GM12891 (cell line): ENCODE results near the gene ITGB2.

Source experiments
- DNase-seq: peaks from one replicate; pipeline ENCODE4 v3.0.0; 2011; ENCODE audit warnings: low spot score; ENCODE audit not compliant: insufficient read length
- FAIRE-seq: peaks from 2 replicates; lab custom pipeline; 2011; peaks lifted over from hg19 to GRCh38; lab: Jason Lieb, UNC
- PAX5 ChIP-seq: IDR thresholded peaks from 2 replicates; pipeline ENCODE4 v1.6.1; 2011; ENCODE audit warnings: low read length, moderate library complexity, mild to moderate bottlenecking; ENCODE audit not compliant: insufficient read depth, severe bottlenecking
- POLR2A ChIP-seq: IDR thresholded peaks from 2 replicates; pipeline ENCODE4 v1.6.1; 2011; ENCODE audit warnings: low read depth, low read length, control low read depth
- POLR2AphosphoS5 ChIP-seq: IDR thresholded peaks from 2 replicates; pipeline ENCODE4 v1.6.1; 2011; ENCODE audit warnings: low read depth, low read length, control low read depth
- POU2F2 ChIP-seq: IDR thresholded peaks from 2 replicates; pipeline ENCODE4 v1.6.1; 2011; ENCODE audit warnings: low read depth, mild to moderate bottlenecking, control low read depth, low read length, moderate library complexity
- SPI1 ChIP-seq: IDR thresholded peaks from 2 replicates; pipeline ENCODE4 v1.6.1; 2011; ENCODE audit warnings: low read depth, low read length, control low read depth
- TAF1 ChIP-seq: IDR thresholded peaks from 2 replicates; pipeline ENCODE4 v1.6.1; 2011; ENCODE audit warnings: low read depth, low read length, control low read depth

The ITGB2 gene

GRCh38 chr21:44858791-44859190 is 61.9 kb downstream of the ITGB2 start:
- DNase-seq (no peak), FAIRE-seq (no peak)
- no peak for TF ChIP-seq PAX5
- TF ChIP-seq POLR2A = no peak

- DNase-seq (no peak), FAIRE-seq (no peak)
- TF ChIP-seq POU2F2 (no peak), TAF1 (no peak), SPI1 (no peak), POLR2A (no peak), POLR2AphosphoS5 (no peak), PAX5 (no peak)
These were observed 62.4 kb downstream of the ITGB2 start for GRCh38 chr21:44858291-44858690.

- no peak for FAIRE-seq
- no peak for DNase-seq
- no peak for TF ChIP-seq POLR2AphosphoS5
- TF ChIP-seq POLR2A = no peak
- TF ChIP-seq POU2F2 = no peak
- no peak for TF ChIP-seq SPI1
- TF ChIP-seq TAF1 = no peak
- no peak for TF ChIP-seq PAX5
These were observed 63.4 kb downstream of the ITGB2 start for GRCh38 chr21:44857127-44857892.

GRCh38 chr21:44856131-44856530 is 64.6 kb downstream of the ITGB2 start:
- DNase-seq (no peak), FAIRE-seq (no peak)
- TF ChIP-seq POU2F2 (no peak), TAF1 (no peak), POLR2A (no peak), POLR2AphosphoS5 (no peak), PAX5 (no peak), SPI1 (no peak)

GRCh38 chr21:44855572-44855971 is 65.1 kb downstream of the ITGB2 start:
- DNase-seq (no peak), FAIRE-seq (no peak)
- no peak for TF ChIP-seq POU2F2
- TF ChIP-seq TAF1 = no peak
- TF ChIP-seq SPI1 = no peak

GRCh38 chr21:44854664-44855446 is 65.8 kb downstream of the ITGB2 start:
- TF ChIP-seq TAF1 (no peak), PAX5 (no peak), POLR2A (no peak), SPI1 (no peak), POLR2AphosphoS5 (no peak), POU2F2 (no peak)
- no peak for DNase-seq
- FAIRE-seq = no peak

- FAIRE-seq (no peak), DNase-seq (no peak)
- TF ChIP-seq POLR2AphosphoS5 = no peak
These were observed 66.4 kb downstream of the ITGB2 start for GRCh38 chr21:44854391-44854663.

GRCh38 chr21:44853601-44854390 is 66.9 kb downstream of the ITGB2 start:
- TF ChIP-seq POLR2AphosphoS5 (no peak), SPI1 (no peak), POU2F2 (no peak), POLR2A (no peak), PAX5 (no peak), TAF1 (no peak)
- DNase-seq (no peak), FAIRE-seq (no peak)

GRCh38 chr21:44850905-44851657 is 69.6 kb downstream of the ITGB2 start:
- DNase-seq (no peak), FAIRE-seq (no peak)

More at GRCh38 chr21:44850905-44851657, 69.6 kb downstream of the ITGB2 start:
- TF ChIP-seq POU2F2 (no peak), POLR2A (no peak), TAF1 (no peak), POLR2AphosphoS5 (no peak)
